K562 (cell line): ENCODE measurements around the gene MCL1. TPM values are rescaled to one million over a fixed set of nuclear protein-coding genes. Genes with fewer than 3 reads are reported as not detected.

Source experiments
- BHLHE40 ChIP-seq: IDR thresholded peaks from 2 replicates; pipeline ENCODE4 v1.6.1; 2011; ENCODE audit warnings: low read length, improper control_type of control experiment
- ESRRB ChIP-seq: fragments of 250-450 bp; sonication (Bioruptor Pico); IDR thresholded peaks from 2 replicates; pipeline ENCODE4 v1.5.0; 2020; ENCODE audit warnings: mild to moderate bottlenecking, moderate library complexity, borderline replicate concordance
- HBP1 ChIP-seq: fragments of 450-650 bp; formaldehyde crosslinking; IDR thresholded peaks from 2 replicates; pipeline ENCODE4 v1.4.0; 2022; ENCODE audit warnings: missing genetic modification characterization
- HDAC6 ChIP-seq: IDR thresholded peaks from 2 replicates; pipeline ENCODE4 v1.6.1; 2012; ENCODE audit warnings: low read depth, mild to moderate bottlenecking, control low read depth, inconsistent platforms, low read length, moderate library complexity
- HMG20A ChIP-seq: fragments of 450-650 bp; formaldehyde crosslinking; conservative IDR thresholded peaks from 2 replicates; pipeline ENCODE4 v1.4.0; 2020; ENCODE audit warnings: mild to moderate bottlenecking, mixed read lengths
- MAFF ChIP-seq: IDR thresholded peaks from 2 replicates; pipeline ENCODE4 v1.6.1; 2012; ENCODE audit warnings: low read length, improper control_type of control experiment
- PML ChIP-seq: IDR thresholded peaks from 2 replicates; pipeline ENCODE4 v1.6.1; 2012; ENCODE audit warnings: low read length, inconsistent platforms
- RB1 ChIP-seq: fragments of 450-650 bp; IDR thresholded peaks from 2 replicates; pipeline ENCODE4 v1.6.1; 2017; ENCODE audit warnings: low read depth, mild to moderate bottlenecking
- RFX5 ChIP-seq: IDR thresholded peaks from 2 replicates; pipeline ENCODE4 v1.6.1; 2011; ENCODE audit warnings: low read depth, mild to moderate bottlenecking, improper control_type of control experiment, low read length
- TRIM25 ChIP-seq: fragments of 450-650 bp; IDR thresholded peaks from 2 replicates; pipeline ENCODE4 v1.7.0; 2016; ENCODE audit warnings: borderline replicate concordance
- ZBTB5 ChIP-seq: fragments of 450-650 bp; IDR thresholded peaks from 2 replicates; pipeline ENCODE4 v1.6.1; 2017; ENCODE audit warnings: antibody characterized with exemption
- ZFP36 ChIP-seq: fragments of 150-350 bp; IDR thresholded peaks from 2 replicates; pipeline ENCODE4 v1.6.1; 2018; ENCODE audit warnings: low read length, low read depth; ENCODE audit not compliant: partially characterized antibody
- ZNF431 ChIP-seq: sonication (generic); formaldehyde crosslinking; IDR thresholded peaks from 2 replicates; pipeline ENCODE4 v1.8.0; 2022; ENCODE audit warnings: mild to moderate bottlenecking, missing genetic modification reagents
- ZNF551 ChIP-seq: fragments of 250-450 bp; sonication (Bioruptor Pico); IDR thresholded peaks from 2 replicates; pipeline ENCODE4 v1.5.0; 2021; ENCODE audit warnings: mild to moderate bottlenecking, moderate library complexity
- ZNF644 ChIP-seq: fragments of 200-800 bp; sonication (Bioruptor generic); IDR thresholded peaks from 2 replicates; pipeline ENCODE4 v1.6.1; 2016; ENCODE audit warnings: low read depth, missing genetic modification characterization, missing compliant biosample characterization
- ZNF707 ChIP-seq: fragments of 250-450 bp; sonication (Bioruptor Pico); conservative IDR thresholded peaks from 2 replicates; pipeline ENCODE4 v1.8.0; 2022; ENCODE audit warnings: inconsistent platforms, mild to moderate bottlenecking, moderate library complexity
- polyA plus RNA-seq, 8 experiments: library from polyadenylated mRNA; depleted of rRNA in 4 of 8; stranded (reverse) in 5 of 8; unstranded in 3 of 8; fragments of >200 nt; fragmentation: Nextera tagmentation in 2 of 8; fragmentation: Illumina TruSeq in 1 of 8; extraction: Ambion mirVana in 2 of 8; extraction: Trizol in 1 of 8; gene quantifications; 2 replicates each; pipeline versions ENCODE4 v1.2.1 to v1.2.3, GENCODE V29; 2011 to 2014; ENCODE audit warnings: inconsistent platforms in 1 of 8, missing spikeins in 1 of 8
- total RNA-seq, 7 experiments: library from RNA; depleted of rRNA in 6 of 7; stranded (reverse); fragments of >200 nt in 6 of 7; fragmentation: Illumina TruSeq in 2 of 7; extraction: Trizol in 2 of 7; gene quantifications; 2 replicates each; pipeline versions ENCODE4 v1.2.1 to v1.2.3, GENCODE V29; 2011 to 2021; ENCODE audit warnings: low replicate concordance in 1 of 7
- TF ChIP-seq, protein P1 (sequence below): fragments of 250-450 bp; sonication (Bioruptor Pico); IDR thresholded peaks from 2 replicates; pipeline ENCODE4 v1.4.0; 2020; ENCODE audit warnings: mild to moderate bottlenecking, moderate library complexity, borderline replicate concordance
- TF ChIP-seq, protein P2 (sequence below), 2 experiments: fragments of 450-650 bp in 1 of 2; sonication (generic) in 1 of 2; formaldehyde crosslinking in 1 of 2; IDR thresholded peaks in 1 of 2; conservative IDR thresholded peaks in 1 of 2; 2 replicates each; pipeline versions ENCODE4 v1.6.1 to v1.8.1; 2016 to 2023; ENCODE audit warnings: mild to moderate bottlenecking in 2 of 2, moderate library complexity in 2 of 2, inconsistent platforms in 1 of 2, missing genetic modification reagents in 1 of 2

MCL1 gene
- total and polyA plus RNA-seq, 9 of the 15 experiments (the other 6 are each of a cell fraction or from before 2014, with no cell fraction given): 27.1 to 224 (median 138) TPM

GRCh38 chr1:150619576-150620509 is 40.4 kb upstream of the MCL1 start (continued):
- 0 out of 2 replicates have a peak, but pooled peaks have one; percentile 2 for TF ChIP-seq HBP1
- peak; percentile 65; the same call in 1 of the 2 replicates for TF ChIP-seq ZNF644 (tag)
- TF ChIP-seq, protein P1, sequence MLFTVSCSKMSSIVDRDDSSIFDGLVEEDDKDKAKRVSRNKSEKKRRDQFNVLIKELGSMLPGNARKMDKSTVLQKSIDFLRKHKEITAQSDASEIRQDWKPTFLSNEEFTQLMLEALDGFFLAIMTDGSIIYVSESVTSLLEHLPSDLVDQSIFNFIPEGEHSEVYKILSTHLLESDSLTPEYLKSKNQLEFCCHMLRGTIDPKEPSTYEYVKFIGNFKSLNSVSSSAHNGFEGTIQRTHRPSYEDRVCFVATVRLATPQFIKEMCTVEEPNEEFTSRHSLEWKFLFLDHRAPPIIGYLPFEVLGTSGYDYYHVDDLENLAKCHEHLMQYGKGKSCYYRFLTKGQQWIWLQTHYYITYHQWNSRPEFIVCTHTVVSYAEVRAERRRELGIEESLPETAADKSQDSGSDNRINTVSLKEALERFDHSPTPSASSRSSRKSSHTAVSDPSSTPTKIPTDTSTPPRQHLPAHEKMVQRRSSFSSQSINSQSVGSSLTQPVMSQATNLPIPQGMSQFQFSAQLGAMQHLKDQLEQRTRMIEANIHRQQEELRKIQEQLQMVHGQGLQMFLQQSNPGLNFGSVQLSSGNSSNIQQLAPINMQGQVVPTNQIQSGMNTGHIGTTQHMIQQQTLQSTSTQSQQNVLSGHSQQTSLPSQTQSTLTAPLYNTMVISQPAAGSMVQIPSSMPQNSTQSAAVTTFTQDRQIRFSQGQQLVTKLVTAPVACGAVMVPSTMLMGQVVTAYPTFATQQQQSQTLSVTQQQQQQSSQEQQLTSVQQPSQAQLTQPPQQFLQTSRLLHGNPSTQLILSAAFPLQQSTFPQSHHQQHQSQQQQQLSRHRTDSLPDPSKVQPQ (CRISPR knock-in tag): no peak
- TF ChIP-seq MAFF: no peak
- no peak for TF ChIP-seq ZNF551 (CRISPR knock-in tag)
- no peak for TF ChIP-seq TRIM25
- no peak; the same call in 1 of the 2 replicates for TF ChIP-seq BHLHE40
- no peak for TF ChIP-seq HDAC6
- TF ChIP-seq ZNF431 (CRISPR knock-in tag): no peak
- no peak for TF ChIP-seq ZFP36
- no peak for TF ChIP-seq RB1
- TF ChIP-seq ZBTB5: no peak
- no peak for TF ChIP-seq RFX5
- TF ChIP-seq ESRRB: no peak
- TF ChIP-seq, protein P2, sequence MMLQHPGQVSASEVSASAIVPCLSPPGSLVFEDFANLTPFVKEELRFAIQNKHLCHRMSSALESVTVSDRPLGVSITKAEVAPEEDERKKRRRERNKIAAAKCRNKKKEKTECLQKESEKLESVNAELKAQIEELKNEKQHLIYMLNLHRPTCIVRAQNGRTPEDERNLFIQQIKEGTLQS (IDR thresholded peaks at IDR 0.05): peak; percentile 78
- TF ChIP-seq, protein P2 (CRISPR knock-in tag; conservative IDR thresholded peaks at IDR 0.05): no peak; the same call in 1 of the 2 replicates
- no peak for TF ChIP-seq ZNF707 (CRISPR knock-in tag)
- TF ChIP-seq PML: peak; percentile 90
- no peak for TF ChIP-seq HMG20A (CRISPR knock-in tag)
